ENCODE data around the gene MORC3. TPM values are rescaled to one million over a fixed set of nuclear protein-coding genes. Genes with fewer than 3 reads are reported as not detected.
"Not testable (repeated sequence)": the region's sequence is repeated elsewhere in the genome, so short reads cannot be mapped to it uniquely, and the experiment has no call there.

The MORC3 gene
- total RNA-seq, 1 experiment from 2014 or later: 18.7 TPM

DNA sequence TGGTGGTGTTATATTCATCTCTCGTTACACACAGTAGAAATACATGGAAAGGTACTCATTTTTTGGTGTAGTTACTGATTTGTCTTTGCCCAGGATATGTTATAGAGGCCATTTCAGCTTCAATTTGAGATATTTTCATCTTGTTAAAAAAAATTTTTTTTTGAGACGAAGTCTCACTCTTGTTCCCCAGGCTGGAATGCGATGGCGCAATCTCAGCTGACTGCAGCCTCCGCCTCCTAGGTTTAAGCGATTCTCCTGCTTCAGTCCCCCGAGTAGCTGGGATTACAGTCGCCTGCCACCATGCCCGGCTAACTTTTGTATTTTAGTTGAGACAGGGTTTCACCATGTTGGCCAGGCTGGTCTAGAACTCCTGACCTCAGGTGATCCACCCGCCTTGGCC is 19.0 kb downstream of the MORC3 start:
- H4K91ac ChIP-seq (ENCODE audit: insufficient read length, low read depth, low read length): no peak overlapping the region
- no peak overlapping the region for H3K14ac ChIP-seq (ENCODE audit: insufficient read depth, low read length)
- no peaks in the 10 kb centered on the region for H3K79me2 ChIP-seq (ENCODE audit: insufficient read depth, low read length)
- no peak overlapping the region for H4K8ac ChIP-seq (replicated peaks; ENCODE audit: insufficient read length, low read depth, low read length)
- no peak overlapping the region for H2AFZ ChIP-seq (ENCODE audit: low read length)
- H3K4me2 ChIP-seq (ENCODE audit: insufficient read depth, insufficient read length, low read length): no peak overlapping the region
- Mint-ChIP-seq H3K9me3 (no peaks in the 10 kb centered on the region), H3K4me3 (no peak overlapping the region), H3K27ac (no peak overlapping the region), H3K36me3 (ENCODE audit: insufficient read depth in 1 of 3, low read depth in 3 of 3) (peaks cover 24 to 80% (median 77%) of the 10 kb centered on the region in 3 experiments; a peak in 6 of 7 replicates), H3K4me1 (no peaks in the 10 kb centered on the region), H3K27me3 (ENCODE audit: low read depth) (no peaks in the 10 kb centered on the region; the same call in 1 of the 2 replicates)
- no CpG with 5 or more reads among the region's 10 CpGs for WGBS (ENCODE audit: extremely low coverage, insufficient read length, low lambda C conversion rate)
- no peak overlapping the region for H2BK5ac ChIP-seq (ENCODE audit: insufficient read length, low read length)
- H3K4ac ChIP-seq (ENCODE audit: low read depth, low read length): no peak overlapping the region
- no peak overlapping the region for H2BK20ac ChIP-seq (ENCODE audit: low read depth, low read length, poor library complexity, severe bottlenecking)
- H2AK5ac ChIP-seq (ENCODE audit: insufficient read length, low read length): no peak overlapping the region
- no peak overlapping the region for H3K9ac ChIP-seq (ENCODE audit: extremely low read depth, insufficient read length, low read length)
- H4K20me1 ChIP-seq (ENCODE audit: control insufficient read depth, insufficient read depth, insufficient read length): no peaks in the 10 kb centered on the region
- H3K9me3 ChIP-seq (ENCODE audit: control insufficient read depth, low read depth, low read length): no peaks in the 10 kb centered on the region
- H4K5ac ChIP-seq (ENCODE audit: insufficient read length, low read depth, low read length): no peak overlapping the region
- no peak overlapping the region for H3K18ac ChIP-seq (ENCODE audit: insufficient read length, low read depth, low read length)
- H3K79me1 ChIP-seq (ENCODE audit: insufficient read depth, low read depth, low read length, poor library complexity, severe bottlenecking): no peaks in the 10 kb centered on the region
- H3K27ac ChIP-seq (ENCODE audit: insufficient read length, low read depth, low read length): no peak overlapping the region
- H3T11ph ChIP-seq (ENCODE audit: low read length): no peak overlapping the region
- DNase-seq: no peak
- H3K23me2 ChIP-seq (ENCODE audit: insufficient read length, low read depth, low read length, poor library complexity, severe bottlenecking): no peaks in the 10 kb centered on the region
- H2BK120ac ChIP-seq (ENCODE audit: low read depth, low read length, poor library complexity, severe bottlenecking): no peak overlapping the region
- no peaks in the 10 kb centered on the region for H3K4me1 ChIP-seq (ENCODE audit: insufficient read depth, low read length)
- TF ChIP-seq CTCF (conservative IDR thresholded peaks at IDR 0.05): no peak
- H3K23ac ChIP-seq (ENCODE audit: insufficient read length, low read depth, low read length): no peak overlapping the region
- H2BK15ac ChIP-seq (ENCODE audit: low read depth, low read length): no peak overlapping the region
- H3K56ac ChIP-seq (ENCODE audit: insufficient read length, low read depth, low read length): no peak overlapping the region
- H3K27me3 ChIP-seq (ENCODE audit: insufficient read depth, low read length): no peaks in the 10 kb centered on the region
- H2BK12ac ChIP-seq (ENCODE audit: insufficient read length, low read depth, low read length): no peak overlapping the region

GRCh38 chr21:36342581-36342980 is 22.6 kb downstream of the MORC3 start:
- not testable (repeated sequence) for H3K14ac ChIP-seq (ENCODE audit: insufficient read depth, low read length); H4K5ac ChIP-seq (ENCODE audit: insufficient read length, low read depth, low read length); H3K27ac ChIP-seq (ENCODE audit: insufficient read length, low read depth, low read length); H3K23ac ChIP-seq (ENCODE audit: insufficient read length, low read depth, low read length); H2BK12ac ChIP-seq (ENCODE audit: insufficient read length, low read depth, low read length); H3K9me3 ChIP-seq (ENCODE audit: control insufficient read depth, low read depth, low read length); H2BK15ac ChIP-seq (ENCODE audit: low read depth, low read length); H3K4me1 ChIP-seq (ENCODE audit: insufficient read depth, low read length); H2BK20ac ChIP-seq (ENCODE audit: low read depth, low read length, poor library complexity, severe bottlenecking); H2AK5ac ChIP-seq (ENCODE audit: insufficient read length, low read length); H3K4me3 Mint-ChIP-seq; H4K8ac ChIP-seq (replicated peaks; ENCODE audit: insufficient read length, low read depth, low read length); H3K9ac ChIP-seq (ENCODE audit: extremely low read depth, insufficient read length, low read length); H3K4me1 Mint-ChIP-seq; H2AFZ ChIP-seq (ENCODE audit: low read length); H3K4me2 ChIP-seq (ENCODE audit: insufficient read depth, insufficient read length, low read length); H3K56ac ChIP-seq (ENCODE audit: insufficient read length, low read depth, low read length); H3K9me3 Mint-ChIP-seq; H3K27me3 Mint-ChIP-seq (ENCODE audit: low read depth); H3K79me1 ChIP-seq (ENCODE audit: insufficient read depth, low read depth, low read length, poor library complexity, severe bottlenecking); H3K79me2 ChIP-seq (ENCODE audit: insufficient read depth, low read length); H3T11ph ChIP-seq (ENCODE audit: low read length); H3K23me2 ChIP-seq (ENCODE audit: insufficient read length, low read depth, low read length, poor library complexity, severe bottlenecking); H3K27ac Mint-ChIP-seq; DNase-seq; H3K4ac ChIP-seq (ENCODE audit: low read depth, low read length); H4K91ac ChIP-seq (ENCODE audit: insufficient read length, low read depth, low read length); H2BK5ac ChIP-seq (ENCODE audit: insufficient read length, low read length); H4K20me1 ChIP-seq (ENCODE audit: control insufficient read depth, insufficient read depth, insufficient read length); H3K27me3 ChIP-seq (ENCODE audit: insufficient read depth, low read length); H2BK120ac ChIP-seq (ENCODE audit: low read depth, low read length, poor library complexity, severe bottlenecking); H3K18ac ChIP-seq (ENCODE audit: insufficient read length, low read depth, low read length)
- WGBS (ENCODE audit: extremely low coverage, insufficient read length, low lambda C conversion rate): no CpG with 5 or more reads among the region's 7 CpGs
- peaks cover 25 to 85% (median 69%) of the 10 kb centered on the region in 3 experiments; a peak in 6 of 7 replicates for H3K36me3 Mint-ChIP-seq (ENCODE audit: insufficient read depth in 1 of 3, low read depth in 3 of 3)
